H1 (cell line): ENCODE measurements around the gene NR1H3. TPM values are rescaled to one million over a fixed set of nuclear protein-coding genes. Genes with fewer than 3 reads are reported as not detected.
A peak's percentile ranks its signal among the peaks of the same experiment; 100 is the strongest.

ENCODE experiments used
- CHD7 ChIP-seq: fragments of 300-600 bp; sonication (generic); IDR thresholded peaks from 2 replicates; pipeline ENCODE4 v1.7.1; 2012; ENCODE audit warnings: low read length, moderate library complexity, mild to moderate bottlenecking, inconsistent platforms; ENCODE audit not compliant: insufficient replicate concordance
- CTBP2 ChIP-seq: IDR thresholded peaks from 2 replicates; pipeline ENCODE4 v1.7.0; 2011; ENCODE audit warnings: borderline replicate concordance, mild to moderate bottlenecking, moderate library complexity, mixed read lengths, low read length; ENCODE audit not compliant: insufficient read depth, insufficient read length
- FOSL1 ChIP-seq: IDR thresholded peaks from 2 replicates; pipeline ENCODE4 v1.6.1; 2011; ENCODE audit warnings: mild to moderate bottlenecking, low read depth, low read length, moderate library complexity; ENCODE audit not compliant: insufficient read depth
- KDM4A ChIP-seq: IDR thresholded peaks from one replicate; pipeline ENCODE4 v1.7.1; 2012; ENCODE audit warnings: low read depth, mild to moderate bottlenecking, moderate library complexity, low read length, inconsistent platforms; ENCODE audit not compliant: severe bottlenecking
- MAFK ChIP-seq: IDR thresholded peaks from 2 replicates; pipeline ENCODE4 v1.6.1; 2012; ENCODE audit warnings: low read depth, mild to moderate bottlenecking, improper control_type of control experiment, low read length
- POLR2A ChIP-seq, 2 experiments: IDR thresholded peaks; 1 replicate in 1 of 2; 2 replicates in 1 of 2; pipeline ENCODE4 v1.6.1; 2011; ENCODE audit warnings: low read depth in 2 of 2, low read length in 2 of 2, mild to moderate bottlenecking in 2 of 2; ENCODE audit errors: control extremely low read depth in 1 of 2
- POLR2AphosphoS5 ChIP-seq: IDR thresholded peaks from 2 replicates; pipeline ENCODE4 v1.6.1; 2011; ENCODE audit warnings: low read depth, low read length
- RXRA ChIP-seq: IDR thresholded peaks from 2 replicates; pipeline ENCODE4 v1.6.1; 2011; ENCODE audit warnings: low read depth, mild to moderate bottlenecking, low read length, moderate library complexity; ENCODE audit not compliant: insufficient read depth
- SIN3A ChIP-seq, 2 experiments: IDR thresholded peaks in 1 of 2; conservative IDR thresholded peaks in 1 of 2; 2 replicates each; pipeline ENCODE4 v1.6.1; 2011 to 2012; ENCODE audit warnings: low read length in 2 of 2, improper control_type of control experiment in 1 of 2, low read depth in 1 of 2, mild to moderate bottlenecking in 1 of 2
- SP1 ChIP-seq: IDR thresholded peaks from 2 replicates; pipeline ENCODE4 v1.6.1; 2011; ENCODE audit warnings: low read depth, low read length
- SRF ChIP-seq: IDR thresholded peaks from 2 replicates; pipeline ENCODE4 v1.6.1; 2011; ENCODE audit warnings: mild to moderate bottlenecking, low read depth, low read length, moderate library complexity
- polyA plus RNA-seq, 7 experiments: library from polyadenylated mRNA; depleted of rRNA in 3 of 7; stranded (reverse) in 5 of 7; unstranded in 2 of 7; fragments of >200 nt in 5 of 7; fragments of 200-250 nt in 2 of 7; gene quantifications; 1 replicate in 5 of 7; 2 replicates in 1 of 7; 4 replicates in 1 of 7; pipeline versions ENCODE4 v1.2.1 to v1.2.3, GENCODE V29; 2011 to 2013; ENCODE audit warnings: missing spikeins in 2 of 7, mixed read lengths in 2 of 7
- total RNA-seq: library from RNA; stranded (reverse); fragmentation: NEBNext Ultra II Directional; extraction: Animal tissue kit (Norgen Biotek cat#: 25700); gene quantifications from 2 replicates; pipeline ENCODE4 v1.2.1, GENCODE V29; 2021

NR1H3 gene
- total and polyA plus RNA-seq, 2 of the 8 experiments (the other 6 are each of a cell fraction or from before 2014, with no cell fraction given), result 19.9 to 42.1 TPM

- no peak for TF ChIP-seq CHD7
- peak; percentile 81 for TF ChIP-seq POLR2AphosphoS5
- TF ChIP-seq SP1, result 0 out of 2 replicates have a peak, but pooled peaks have one; percentile 34
- TF ChIP-seq FOSL1, result no peak
- TF ChIP-seq RXRA, result no peak
- TF ChIP-seq SRF, result no peak
- TF ChIP-seq MAFK, result no peak
- no peak for TF ChIP-seq SIN3A (conservative IDR thresholded peaks at IDR 0.05 in 1 of 2, IDR thresholded peaks at IDR 0.05 in 1 of 2; ENCODE audit: low read depth in 1 of 2, low read length in 2 of 2)
- peak; percentile 75 for TF ChIP-seq POLR2A (IDR thresholded peaks at IDR 0.05; ENCODE audit: control extremely low read depth in 1 of 2, low read depth in 2 of 2, low read length in 2 of 2)
- TF ChIP-seq CTBP2, result no peak
- TF ChIP-seq KDM4A, result no peak
Measured at GRCh38 chr11:47213950-47214565, 43.7 kb upstream of the NR1H3 start (continued).
